Gastrocnemius medialis (tissue), 4 donors: ENCODE measurements around the gene RNF224.
A peak's percentile ranks its signal among the peaks of the same experiment; 100 is the strongest.

Experiments
- POLR2A ChIP-seq, 2 donors: fragments of 450-650 bp; IDR thresholded peaks; one replicate each; pipeline ENCODE4 v1.6.1; 2017; ENCODE audit warnings: antibody characterized with exemption in 2 of 2, mild to moderate bottlenecking in 2 of 2, moderate library complexity in 2 of 2
- TF ChIP-seq, protein P1 (sequence below), 5 experiments: fragments of 450-650 bp in 3 of 5; fragments of 200-600 bp in 2 of 5; sonication (generic) in 2 of 5; IDR thresholded peaks in 4 of 5; conservative IDR thresholded peaks in 1 of 5; 1 replicate in 4 of 5; 2 replicates in 1 of 5; pipeline ENCODE4 v1.5.1; 2016 to 2019; ENCODE audit warnings: antibody characterized with exemption in 5 of 5, mild to moderate bottlenecking in 3 of 5, moderate library complexity in 3 of 5

DNA sequence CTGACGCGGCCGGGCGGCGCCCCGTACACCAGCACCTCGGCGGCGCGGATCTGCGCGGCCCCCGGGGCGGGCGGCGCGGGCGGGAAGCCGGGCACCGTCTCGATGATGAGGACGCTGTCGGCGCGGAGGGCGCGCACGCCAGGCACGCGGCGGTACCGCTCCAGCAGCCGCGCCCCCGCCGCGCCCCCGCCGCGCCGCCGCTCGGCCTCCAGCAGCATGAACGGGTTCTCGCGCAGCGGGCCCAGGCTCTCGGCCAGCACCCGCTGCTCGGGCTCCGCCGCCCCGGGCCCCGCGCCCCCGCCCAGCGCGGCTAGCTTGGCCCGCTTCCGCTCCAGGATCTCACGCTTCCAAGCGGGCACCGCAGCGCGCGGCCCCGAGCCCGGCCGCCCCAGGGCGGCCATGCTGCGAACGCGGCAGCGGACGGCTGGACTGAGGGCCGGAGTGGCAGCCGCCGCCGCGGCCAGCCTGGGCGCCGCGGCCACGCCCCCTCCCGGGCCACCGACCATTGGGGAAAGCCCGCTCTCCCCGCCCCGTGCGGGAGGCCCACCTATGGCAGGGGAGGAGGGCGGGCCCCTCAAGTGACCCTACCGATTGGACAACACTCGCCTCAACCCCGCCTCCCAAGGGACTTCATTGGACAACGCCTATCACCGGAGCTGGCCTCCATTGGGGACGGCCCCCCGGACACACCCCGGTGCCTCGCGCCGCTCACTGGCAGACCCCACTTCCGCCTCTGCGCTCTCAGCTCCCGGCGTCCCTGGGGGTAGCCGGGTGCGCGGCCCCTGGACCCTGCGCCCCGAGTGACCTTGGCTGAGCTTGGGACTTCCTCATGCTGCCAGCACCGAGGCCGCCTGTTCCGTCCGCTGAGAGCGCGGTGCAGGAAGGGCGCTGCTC lies 26.7 kb upstream of the RNF224 start, which contains the start of gene TPRN:
- TF ChIP-seq, protein P1, sequence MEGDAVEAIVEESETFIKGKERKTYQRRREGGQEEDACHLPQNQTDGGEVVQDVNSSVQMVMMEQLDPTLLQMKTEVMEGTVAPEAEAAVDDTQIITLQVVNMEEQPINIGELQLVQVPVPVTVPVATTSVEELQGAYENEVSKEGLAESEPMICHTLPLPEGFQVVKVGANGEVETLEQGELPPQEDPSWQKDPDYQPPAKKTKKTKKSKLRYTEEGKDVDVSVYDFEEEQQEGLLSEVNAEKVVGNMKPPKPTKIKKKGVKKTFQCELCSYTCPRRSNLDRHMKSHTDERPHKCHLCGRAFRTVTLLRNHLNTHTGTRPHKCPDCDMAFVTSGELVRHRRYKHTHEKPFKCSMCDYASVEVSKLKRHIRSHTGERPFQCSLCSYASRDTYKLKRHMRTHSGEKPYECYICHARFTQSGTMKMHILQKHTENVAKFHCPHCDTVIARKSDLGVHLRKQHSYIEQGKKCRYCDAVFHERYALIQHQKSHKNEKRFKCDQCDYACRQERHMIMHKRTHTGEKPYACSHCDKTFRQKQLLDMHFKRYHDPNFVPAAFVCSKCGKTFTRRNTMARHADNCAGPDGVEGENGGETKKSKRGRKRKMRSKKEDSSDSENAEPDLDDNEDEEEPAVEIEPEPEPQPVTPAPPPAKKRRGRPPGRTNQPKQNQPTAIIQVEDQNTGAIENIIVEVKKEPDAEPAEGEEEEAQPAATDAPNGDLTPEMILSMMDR (IDR thresholded peaks at IDR 0.05 in 4 of 5, conservative IDR thresholded peaks at IDR 0.05 in 1 of 5) = peak in 2 of 5 experiments; percentile 6 to 22
- peak; percentile 89 to 94 for TF ChIP-seq POLR2A (IDR thresholded peaks at IDR 0.05)
